Lower lobe of right lung (tissue), 2 donors: ENCODE measurements around the gene RBP7. TPM values are rescaled to one million over a fixed set of nuclear protein-coding genes. Genes with fewer than 3 reads are reported as not detected.

Experiments used
- ATAC-seq, 2 donors: fragments of 200-7000 bp; cut with Tn5 transposase; one replicate each; pipeline ENCODE4 v1.9.1; 2020 to 2022; ENCODE audit warnings: mild to moderate bottlenecking in 2 of 2, moderate library complexity in 2 of 2
- DNase-seq: peaks from one replicate; pipeline ENCODE4 v3.0.0-alpha.2; 2020
- H3K27ac ChIP-seq: fragments of 200-600 bp; one replicate; pipeline ENCODE4 v1.8.0; 2022
- H3K27me3 ChIP-seq: fragments of 200-600 bp; one replicate; pipeline ENCODE4 v1.8.0; 2022; ENCODE audit warnings: low read depth
- H3K36me3 ChIP-seq: fragments of 200-600 bp; one replicate; pipeline ENCODE4 v1.8.0; 2022; ENCODE audit warnings: mild to moderate bottlenecking
- H3K4me1 ChIP-seq: fragments of 200-600 bp; one replicate; pipeline ENCODE4 v1.8.0; 2022
- H3K4me3 ChIP-seq: fragments of 200-600 bp; one replicate; pipeline ENCODE4 v1.8.0; 2022; ENCODE audit warnings: mild to moderate bottlenecking
- H3K9me3 ChIP-seq: fragments of 200-600 bp; one replicate; pipeline ENCODE4 v1.8.0; 2022
- CTCF ChIP-seq: fragments of 200-600 bp; IDR thresholded peaks from one replicate; pipeline ENCODE4 v1.8.0; 2022; ENCODE audit warnings: antibody characterized with exemption, mild to moderate bottlenecking
- intact Hi-C: fragments of 100-400 bp; cut with DNase I; formaldehyde crosslinking; loops from one replicate; pipeline ENCODE4 v1.11.0; 2022
- total RNA-seq: library from RNA; stranded (reverse); fragmentation: NEBNext Ultra II Directional; extraction: Animal tissue kit (Norgen Biotek cat#: 25700); gene quantifications from one replicate; pipeline ENCODE4 v1.2.1, GENCODE V29; 2021
- donor health status: DM: no; HTN: yes; CAD: no; lungs with severe emphysema.

RBP7 gene
- total RNA-seq, 1 donor from 2014 or later = 8.5 TPM

GRCh38 chr1:10050611-10051010 lies 53.6 kb downstream of the RBP7 start:
- Histone ChIP-seq H3K36me3 (peaks cover 28% of the 10 kb centered on the region), H3K27me3 (no peaks in the 10 kb centered on the region), H3K4me1 (peaks cover 18% of the 10 kb centered on the region), H3K9me3 (no peaks in the 10 kb centered on the region), H3K27ac (no peak overlapping the region), H3K4me3 (no peak overlapping the region)
- TF ChIP-seq CTCF = no peak
- no peak for ATAC-seq
- no peak for DNase-seq
- intact Hi-C loops = no loop called here

- Histone ChIP-seq H3K9me3 (no peaks in the 10 kb centered on the region), H3K4me1 (peaks cover 15% of the 10 kb centered on the region), H3K4me3 (no peak overlapping the region), H3K27me3 (no peaks in the 10 kb centered on the region), H3K27ac (no peak overlapping the region), H3K36me3 (peaks cover 28% of the 10 kb centered on the region)
- no peak for TF ChIP-seq CTCF
- intact Hi-C loops = no loop called here
- DNase-seq (no peak), ATAC-seq (no peak)
Measured at GRCh38 chr1:10051656-10052055, 54.6 kb downstream of the RBP7 start.

DNA sequence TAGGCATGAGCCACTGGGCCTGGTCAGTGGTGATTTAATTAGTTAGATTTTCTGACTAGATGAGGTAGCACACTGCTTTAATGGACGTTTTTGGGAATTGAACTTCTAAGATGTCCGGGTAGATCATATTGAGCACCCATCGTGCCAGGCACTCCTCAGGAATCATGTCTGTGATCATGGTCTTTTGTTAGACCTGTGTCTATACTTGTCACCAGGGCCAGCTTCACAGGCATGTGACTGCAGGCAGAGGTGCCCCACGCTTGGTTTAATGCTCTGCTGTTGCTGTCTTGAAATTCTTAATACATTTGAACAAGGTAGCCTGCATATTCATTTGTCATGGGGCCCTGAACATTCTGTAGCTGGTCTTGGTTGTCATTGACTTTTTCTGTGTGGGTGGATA lies 55.3 kb downstream of the RBP7 start:
- Histone ChIP-seq H3K36me3 (peaks cover 28% of the 10 kb centered on the region), H3K4me1 (peaks cover 10% of the 10 kb centered on the region)
- TF ChIP-seq CTCF = no peak

DNA sequence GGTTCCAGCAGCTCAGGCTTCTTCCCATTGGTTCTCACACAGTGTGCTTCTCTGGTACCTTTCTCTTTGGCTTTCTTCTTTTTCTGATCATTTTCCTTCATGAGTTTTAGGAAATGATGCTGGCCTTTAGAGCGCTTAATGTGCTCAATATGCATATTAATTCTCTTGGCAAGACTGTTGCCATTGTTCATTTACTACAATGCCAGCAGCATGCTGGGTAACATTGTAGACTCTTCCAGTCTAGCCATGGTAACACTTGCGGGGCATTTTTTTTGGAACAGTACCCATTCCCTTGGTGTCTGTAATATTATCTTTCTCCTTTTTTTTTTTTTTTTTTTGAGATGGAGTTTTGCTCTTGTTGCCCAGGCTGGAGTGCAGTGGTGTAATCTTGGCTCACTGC lies 57.4 kb downstream of the RBP7 start:
- H3K4me1 ChIP-seq = peaks cover 21% of the 10 kb centered on the region
- H3K27ac ChIP-seq = no peak overlapping the region
- no peaks in the 10 kb centered on the region for H3K27me3 ChIP-seq
- no peak for ATAC-seq
- intact Hi-C loops = no loop called here
- no peaks in the 10 kb centered on the region for H3K9me3 ChIP-seq
- no peak for DNase-seq
- peaks cover 26% of the 10 kb centered on the region for H3K36me3 ChIP-seq
- no peak for TF ChIP-seq CTCF
- H3K4me3 ChIP-seq = no peak overlapping the region

More for the DNA sequence above, 55.3 kb downstream of the RBP7 start:
- intact Hi-C loops = no loop called here
- DNase-seq = no peak
- ATAC-seq = no peak
- H3K9me3 ChIP-seq = no peaks in the 10 kb centered on the region
- H3K27me3 ChIP-seq = no peaks in the 10 kb centered on the region
- H3K27ac ChIP-seq = no peak overlapping the region
- H3K4me3 ChIP-seq = no peak overlapping the region

DNA sequence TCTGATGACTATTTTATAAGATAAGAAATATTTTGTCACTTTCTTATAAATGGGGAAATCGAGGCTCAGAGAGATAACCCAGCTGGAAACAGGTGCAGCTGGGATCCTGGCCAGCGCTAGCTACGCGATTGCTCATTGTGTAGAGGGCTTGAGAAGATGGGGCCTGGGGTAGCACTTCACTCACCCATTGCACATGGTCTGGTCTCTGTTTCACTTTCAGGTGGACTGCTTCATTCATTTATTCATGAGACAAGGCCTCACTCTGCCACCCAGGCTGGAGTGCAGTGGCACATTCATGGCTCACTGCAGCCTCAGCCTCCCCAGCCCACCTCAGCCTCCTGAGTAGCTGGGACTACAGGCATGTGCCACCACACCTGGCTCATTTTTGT lies 59.6 kb downstream of the RBP7 start:
- intact Hi-C loops = no loop called here
- TF ChIP-seq CTCF = no peak
- DNase-seq = no peak
- H3K4me3 ChIP-seq = no peak overlapping the region
- H3K36me3 ChIP-seq = peaks cover 8% of the 10 kb centered on the region
- H3K9me3 ChIP-seq = no peaks in the 10 kb centered on the region
- ATAC-seq = no peak
- H3K27ac ChIP-seq = no peak overlapping the region
- no peaks in the 10 kb centered on the region for H3K27me3 ChIP-seq
- H3K4me1 ChIP-seq = peaks cover 33% of the 10 kb centered on the region

DNA sequence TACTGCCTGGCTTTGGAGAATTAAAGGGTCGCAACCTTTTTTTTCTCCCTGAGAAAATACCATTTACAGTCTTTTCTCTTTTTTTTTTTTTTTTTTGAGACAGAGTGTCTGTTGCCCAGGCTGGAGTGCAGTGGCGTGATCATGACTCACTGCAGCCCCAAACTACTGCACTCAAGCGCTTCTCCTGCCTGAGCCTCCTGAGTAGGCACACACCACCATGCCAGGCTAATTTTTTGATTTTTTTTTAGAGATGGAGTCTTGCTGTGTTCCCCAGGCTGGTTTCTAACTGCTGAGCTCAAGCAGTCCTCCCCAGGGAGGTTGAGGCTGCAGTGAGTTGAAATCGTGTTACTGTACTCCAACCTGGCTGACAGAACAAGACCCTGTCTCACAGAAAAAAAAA lies 60.3 kb downstream of the RBP7 start:
- Histone ChIP-seq H3K4me1 (peaks cover 33% of the 10 kb centered on the region), H3K9me3 (no peaks in the 10 kb centered on the region), H3K27ac (no peak overlapping the region), H3K4me3 (no peak overlapping the region), H3K27me3 (no peaks in the 10 kb centered on the region), H3K36me3 (peaks cover 6% of the 10 kb centered on the region)
- DNase-seq (no peak), ATAC-seq (peak; percentile 58 to 62)
- intact Hi-C loops = no loop called here
- TF ChIP-seq CTCF = no peak
